Measurements from ENCODE around the gene USP34. TPM values are rescaled to one million over a fixed set of nuclear protein-coding genes. Genes with fewer than 3 reads are reported as not detected.

USP34 gene, protein sequence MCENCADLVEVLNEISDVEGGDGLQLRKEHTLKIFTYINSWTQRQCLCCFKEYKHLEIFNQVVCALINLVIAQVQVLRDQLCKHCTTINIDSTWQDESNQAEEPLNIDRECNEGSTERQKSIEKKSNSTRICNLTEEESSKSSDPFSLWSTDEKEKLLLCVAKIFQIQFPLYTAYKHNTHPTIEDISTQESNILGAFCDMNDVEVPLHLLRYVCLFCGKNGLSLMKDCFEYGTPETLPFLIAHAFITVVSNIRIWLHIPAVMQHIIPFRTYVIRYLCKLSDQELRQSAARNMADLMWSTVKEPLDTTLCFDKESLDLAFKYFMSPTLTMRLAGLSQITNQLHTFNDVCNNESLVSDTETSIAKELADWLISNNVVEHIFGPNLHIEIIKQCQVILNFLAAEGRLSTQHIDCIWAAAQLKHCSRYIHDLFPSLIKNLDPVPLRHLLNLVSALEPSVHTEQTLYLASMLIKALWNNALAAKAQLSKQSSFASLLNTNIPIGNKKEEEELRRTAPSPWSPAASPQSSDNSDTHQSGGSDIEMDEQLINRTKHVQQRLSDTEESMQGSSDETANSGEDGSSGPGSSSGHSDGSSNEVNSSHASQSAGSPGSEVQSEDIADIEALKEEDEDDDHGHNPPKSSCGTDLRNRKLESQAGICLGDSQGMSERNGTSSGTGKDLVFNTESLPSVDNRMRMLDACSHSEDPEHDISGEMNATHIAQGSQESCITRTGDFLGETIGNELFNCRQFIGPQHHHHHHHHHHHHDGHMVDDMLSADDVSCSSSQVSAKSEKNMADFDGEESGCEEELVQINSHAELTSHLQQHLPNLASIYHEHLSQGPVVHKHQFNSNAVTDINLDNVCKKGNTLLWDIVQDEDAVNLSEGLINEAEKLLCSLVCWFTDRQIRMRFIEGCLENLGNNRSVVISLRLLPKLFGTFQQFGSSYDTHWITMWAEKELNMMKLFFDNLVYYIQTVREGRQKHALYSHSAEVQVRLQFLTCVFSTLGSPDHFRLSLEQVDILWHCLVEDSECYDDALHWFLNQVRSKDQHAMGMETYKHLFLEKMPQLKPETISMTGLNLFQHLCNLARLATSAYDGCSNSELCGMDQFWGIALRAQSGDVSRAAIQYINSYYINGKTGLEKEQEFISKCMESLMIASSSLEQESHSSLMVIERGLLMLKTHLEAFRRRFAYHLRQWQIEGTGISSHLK (N-terminal part only)
- total RNA-seq (10 to 100 TPM; 58.8 to 78.0 (median 63.9) TPM), polyA plus RNA-seq (37.3 TPM)
- long read RNA-seq, donor 1, partial matches to known transcripts = 10 of 13 reads
- long read RNA-seq, donor 1, other reads (novel, unspliced or antisense) = 2 of 13 reads
- long read RNA-seq, donor 2, partial matches to known transcripts = 1 of 1 reads
- long read RNA-seq, donor 2, other reads (novel, unspliced or antisense) = 0 of 1 reads
- long read RNA-seq, donor 3, partial matches to known transcripts = 12 of 17 reads
- long read RNA-seq, donor 3, other reads (novel, unspliced or antisense) = 5 of 17 reads
- long read RNA-seq, donor 4, partial matches to known transcripts = 4 of 5 reads
- long read RNA-seq, donor 4, other reads (novel, unspliced or antisense) = 1 of 5 reads

DNA sequence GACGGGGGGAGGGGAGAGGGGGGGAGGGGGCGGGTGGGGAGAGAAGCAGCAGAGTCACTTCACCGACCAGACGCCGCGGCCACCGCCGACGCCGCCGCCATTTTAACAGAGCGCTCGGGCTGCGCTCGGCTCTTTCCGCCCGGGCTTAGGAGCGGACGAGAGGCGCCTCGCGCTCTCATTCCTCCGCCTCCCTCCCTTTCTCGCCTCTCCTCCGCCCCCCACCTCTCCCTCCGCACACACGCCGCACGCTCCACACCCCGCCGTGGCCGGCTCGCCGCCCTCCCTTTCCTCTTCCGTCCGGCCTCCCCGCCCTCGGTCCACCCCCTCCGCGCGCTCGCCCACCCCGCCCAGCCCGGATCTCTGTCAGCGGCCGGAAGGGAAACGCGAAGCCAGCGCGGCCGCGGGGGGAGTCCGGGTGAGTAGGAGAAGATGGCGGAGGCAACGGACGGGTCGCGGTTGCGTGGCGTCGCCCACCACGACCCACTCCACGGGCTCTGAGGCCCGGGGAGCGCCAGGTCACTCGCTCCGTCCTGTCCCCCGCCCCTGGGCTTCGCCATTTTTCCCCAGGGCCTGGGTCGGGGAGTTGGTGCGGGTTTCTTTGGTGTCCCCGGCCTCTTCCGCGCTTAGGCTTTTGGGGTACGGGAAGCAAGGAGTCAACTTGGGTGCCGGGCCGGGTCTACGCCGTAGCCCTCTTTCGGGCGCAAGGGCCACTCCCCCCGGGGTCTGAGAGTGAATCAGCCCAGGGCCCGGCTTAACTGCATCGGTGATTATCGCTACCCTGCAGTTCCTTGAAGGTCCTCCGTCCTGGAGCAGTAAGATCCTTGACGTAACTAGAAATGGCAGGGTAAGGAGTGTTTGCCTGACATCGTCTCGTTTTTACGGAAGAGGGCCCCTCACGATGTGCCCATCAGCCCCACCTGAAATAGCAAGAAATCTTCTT, at the start of gene USP34:
Gene USP34, minus strand, starts transcription at position 123 of the 940 bp plus-strand sequence. CDS start 395 bp downstream, outside the sequence.
- Histone ChIP-seq H3K9me3 (ENCODE audit: control insufficient read depth, low read length) (no peaks in the 10 kb centered on the region), H3K27ac (ENCODE audit: low read length) (peak within 1 kb of the TSS; percentile 98), H3K4me1 (ENCODE audit: control insufficient read depth, insufficient read depth, low read length) (no peaks in the 10 kb centered on the region), H3K4me3 (ENCODE audit: low read length) (peak within 1 kb of the TSS; percentile 92), H3K27me3 (ENCODE audit: control insufficient read depth, insufficient read depth) (no peaks in the 10 kb centered on the region)
- ATAC-seq (peak; percentile 98), DNase-seq (peak; percentile 96 to 98 (median 98))
- WGBS = under 1% methylated on average over 88 of the region's 91 CpGs
- intact Hi-C loops (cut with DNase I) = no loop called here

DNA sequence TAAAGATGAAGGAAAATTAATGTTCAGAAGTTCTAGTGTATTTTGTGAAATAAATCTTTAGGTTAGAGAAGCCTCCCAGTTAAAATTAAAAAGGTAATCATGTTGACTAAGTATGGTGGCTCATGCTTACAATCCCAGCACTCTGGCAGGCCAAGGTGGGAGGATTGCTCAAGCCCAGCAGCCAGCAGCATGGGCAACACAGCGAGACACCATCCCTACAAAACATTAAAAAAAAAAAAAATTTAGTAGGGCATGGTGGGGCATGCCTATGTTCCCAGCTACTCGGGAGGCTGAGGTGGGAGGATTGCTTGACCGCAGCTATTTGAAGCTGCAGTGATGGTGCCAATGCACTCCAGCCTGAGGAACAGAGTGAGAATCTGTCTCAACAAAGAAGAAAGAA, 49.4 kb upstream of the USP34 start:
- 87% methylated on average over 3 of the region's 3 CpGs for WGBS
- DNase-seq = no peak
- no peak for ATAC-seq
- Histone ChIP-seq H3K9me3 (ENCODE audit: control insufficient read depth, low read length) (no peaks in the 10 kb centered on the region), H3K4me1 (ENCODE audit: control insufficient read depth, insufficient read depth, low read length) (no peaks in the 10 kb centered on the region), H3K27me3 (ENCODE audit: control insufficient read depth, insufficient read depth) (no peaks in the 10 kb centered on the region), H3K27ac (ENCODE audit: low read length) (no peak overlapping the region), H3K4me3 (ENCODE audit: low read length) (no peak overlapping the region)
- intact Hi-C loops (cut with DNase I) = no loop called here

DNA sequence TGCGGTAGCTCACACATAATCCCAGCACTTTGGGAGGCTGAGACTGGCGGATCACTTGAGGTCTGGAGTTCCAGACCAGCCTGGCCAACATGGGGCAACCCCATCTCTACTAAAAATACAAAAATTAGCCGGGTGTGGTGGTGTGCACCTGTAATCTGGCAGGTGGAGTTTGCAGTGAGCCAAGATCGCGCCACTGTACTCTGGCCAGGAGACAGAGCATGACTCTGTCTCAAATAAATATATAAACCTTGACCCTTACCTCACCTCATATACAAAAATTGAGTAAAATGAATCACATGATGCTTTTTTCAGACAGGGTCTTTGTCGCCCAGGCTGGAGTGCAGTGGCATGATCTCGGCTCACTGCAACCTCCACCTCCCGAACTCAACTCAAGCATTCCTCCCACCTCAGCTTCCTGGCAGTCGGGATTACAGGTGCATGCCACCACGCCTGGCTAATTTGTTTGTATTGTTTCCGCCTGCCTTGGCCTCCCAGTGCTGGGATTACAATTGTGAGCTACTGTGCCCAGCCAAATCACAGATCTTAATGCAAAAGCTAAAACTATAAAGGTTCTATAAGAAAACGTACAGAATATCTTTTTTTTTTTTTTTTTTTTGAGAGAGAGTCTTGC, 42.0 kb upstream of the USP34 start:
- Histone ChIP-seq H3K9me3 (ENCODE audit: control insufficient read depth, low read length) (no peaks in the 10 kb centered on the region), H3K4me1 (ENCODE audit: control insufficient read depth, insufficient read depth, low read length) (no peaks in the 10 kb centered on the region), H3K27me3 (ENCODE audit: control insufficient read depth, insufficient read depth) (no peaks in the 10 kb centered on the region), H3K4me3 (ENCODE audit: low read length) (no peak overlapping the region), H3K27ac (ENCODE audit: low read length) (no peak overlapping the region)
- no peak for ATAC-seq
- 89% methylated on average over 12 of the region's 12 CpGs for WGBS
- intact Hi-C loops (cut with DNase I) = no loop called here
- DNase-seq = no peak

DNA sequence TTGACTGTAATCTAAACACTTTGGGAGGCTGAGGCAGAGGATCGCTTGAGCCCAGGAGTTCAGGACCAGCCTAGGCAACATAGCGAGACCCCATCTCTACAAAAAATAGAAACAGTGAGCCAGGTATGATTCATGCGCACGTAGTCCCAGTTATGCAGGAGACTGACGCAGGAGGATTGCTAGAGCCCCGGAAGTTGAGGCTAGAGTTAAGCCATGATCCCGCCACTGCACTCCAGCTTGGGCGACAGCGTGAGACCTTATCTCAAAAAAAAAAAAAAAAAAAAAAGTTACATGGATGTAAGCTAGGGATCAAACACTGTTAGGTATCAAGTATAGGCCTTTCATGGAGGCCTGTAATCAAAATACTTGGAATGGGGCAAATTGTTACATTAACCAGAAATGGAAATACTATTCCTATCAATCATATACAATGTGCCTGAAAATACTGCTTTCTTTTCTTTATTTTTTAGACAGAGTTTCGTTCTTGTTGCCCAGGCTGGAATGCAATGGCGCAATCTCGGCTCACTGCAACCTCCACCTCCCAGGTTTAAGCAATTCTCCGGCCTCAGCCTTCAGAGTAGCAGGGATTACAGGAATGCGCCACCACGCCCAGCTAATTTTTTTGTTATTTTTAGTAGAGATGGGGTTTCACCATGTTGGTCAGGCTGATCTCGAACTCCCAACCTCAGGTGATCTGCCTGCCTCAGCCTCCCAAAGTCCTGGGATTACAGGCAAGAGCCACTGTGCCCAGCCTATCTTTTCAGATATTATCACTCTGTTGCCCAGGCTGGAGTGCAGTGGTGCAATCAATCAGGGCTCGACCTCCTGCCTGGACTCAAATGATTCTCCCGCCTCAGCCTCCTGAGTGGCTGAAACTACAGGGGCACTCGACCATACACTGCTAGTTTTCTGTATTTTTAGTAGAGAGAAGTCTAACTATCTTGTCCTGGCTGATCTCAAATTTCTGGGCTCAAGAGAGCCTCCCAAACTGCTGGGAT, 40.1 kb upstream of the USP34 start:
- no peaks in the 10 kb centered on the region for H3K27me3 ChIP-seq (ENCODE audit: control insufficient read depth, insufficient read depth)
- intact Hi-C loops (cut with DNase I) = no loop called here
- ATAC-seq (no peak), DNase-seq (no peak)
- no peaks in the 10 kb centered on the region for H3K9me3 ChIP-seq (ENCODE audit: control insufficient read depth, low read length)
- H3K4me3 ChIP-seq (ENCODE audit: low read length) = no peak overlapping the region
- no peaks in the 10 kb centered on the region for H3K4me1 ChIP-seq (ENCODE audit: control insufficient read depth, insufficient read depth, low read length)
- H3K27ac ChIP-seq (ENCODE audit: low read length) = no peak overlapping the region
- 92% methylated on average over 19 of the region's 19 CpGs for WGBS

DNA sequence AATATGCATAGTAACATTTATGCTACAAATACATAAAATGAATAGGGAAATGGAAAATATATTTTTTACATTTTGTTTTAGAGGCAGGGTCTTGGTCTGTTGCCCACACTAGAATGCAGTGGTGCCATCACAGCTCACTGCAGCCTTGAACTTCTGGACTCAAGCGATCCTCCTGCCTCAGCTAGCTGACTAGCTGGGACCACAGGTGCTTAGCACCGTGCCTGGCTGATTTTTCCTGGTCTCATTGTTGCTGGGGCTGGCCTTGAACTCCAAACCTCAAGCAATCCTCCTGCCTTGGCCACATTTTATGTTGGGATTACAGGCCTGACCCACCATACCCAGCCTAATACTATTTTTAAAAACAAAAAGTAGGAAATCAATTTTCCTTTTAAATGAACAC, 34.1 kb upstream of the USP34 start:
- intact Hi-C loops (cut with DNase I) = no loop called here
- ATAC-seq = no peak

DNA sequence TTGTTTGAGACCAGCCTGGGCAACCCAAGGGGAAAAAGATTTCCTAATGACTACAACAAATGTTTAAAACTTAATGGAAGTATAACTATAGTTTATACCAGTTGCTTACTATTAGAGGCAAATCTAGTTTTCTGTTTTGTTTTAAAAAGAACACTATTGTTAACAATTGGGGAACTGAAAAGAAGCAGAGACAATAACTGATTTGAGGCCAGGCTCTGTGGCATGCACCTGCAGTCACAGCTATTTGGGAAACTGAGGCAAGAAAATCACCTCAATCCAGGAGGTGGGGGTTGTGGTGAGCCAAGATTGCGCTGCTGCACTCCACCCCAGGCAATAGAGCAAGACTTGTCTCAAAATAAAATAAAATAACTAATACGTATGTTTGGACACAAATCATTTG, 28.2 kb upstream of the USP34 start:
- Histone ChIP-seq H3K27me3 (ENCODE audit: control insufficient read depth, insufficient read depth) (no peaks in the 10 kb centered on the region), H3K9me3 (ENCODE audit: control insufficient read depth, low read length) (no peaks in the 10 kb centered on the region), H3K27ac (ENCODE audit: low read length) (no peak overlapping the region), H3K4me3 (ENCODE audit: low read length) (no peak overlapping the region), H3K4me1 (ENCODE audit: control insufficient read depth, insufficient read depth, low read length) (no peaks in the 10 kb centered on the region)
- ATAC-seq (no peak), DNase-seq (no peak)
- 98% methylated on average over 2 of the region's 2 CpGs for WGBS
- intact Hi-C loops (cut with DNase I) = no loop called here

More for the DNA sequence above, 34.1 kb upstream of the USP34 start:
- Histone ChIP-seq H3K27ac (ENCODE audit: low read length) (no peak overlapping the region), H3K4me3 (ENCODE audit: low read length) (no peak overlapping the region), H3K9me3 (ENCODE audit: control insufficient read depth, low read length) (no peaks in the 10 kb centered on the region), H3K27me3 (ENCODE audit: control insufficient read depth, insufficient read depth) (no peaks in the 10 kb centered on the region), H3K4me1 (ENCODE audit: control insufficient read depth, insufficient read depth, low read length) (no peaks in the 10 kb centered on the region)
- DNase-seq = no peak
- WGBS = 91% methylated on average over 2 of the region's 2 CpGs

DNA sequence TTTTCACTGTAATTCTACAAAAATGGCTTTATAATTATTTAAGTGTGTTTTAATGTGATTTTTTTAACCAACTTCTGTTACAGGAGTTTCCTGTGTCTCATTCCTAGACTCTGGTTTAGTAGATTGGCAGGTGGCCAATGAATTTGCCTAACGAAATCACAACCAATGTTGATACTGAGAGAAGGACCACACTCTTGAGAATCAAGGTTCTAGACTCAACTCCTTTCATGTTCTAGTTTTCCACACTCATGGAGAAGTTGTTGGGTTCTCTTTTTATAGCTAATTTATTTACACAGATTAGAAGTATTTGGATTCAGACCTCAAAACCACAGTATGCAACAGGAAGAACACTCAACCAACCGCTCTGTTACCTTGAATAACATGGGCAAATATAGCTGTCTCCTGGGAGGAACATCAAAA, 22.6 kb upstream of the USP34 start:
- ATAC-seq (no peak), DNase-seq (no peak)
- no peak overlapping the region for H3K4me3 ChIP-seq (ENCODE audit: low read length)
- intact Hi-C loops (cut with DNase I) = no loop called here
- H3K4me1 ChIP-seq (ENCODE audit: control insufficient read depth, insufficient read depth, low read length) = no peaks in the 10 kb centered on the region
- no peak overlapping the region for H3K27ac ChIP-seq (ENCODE audit: low read length)
- H3K27me3 ChIP-seq (ENCODE audit: control insufficient read depth, insufficient read depth) = no peaks in the 10 kb centered on the region
- H3K9me3 ChIP-seq (ENCODE audit: control insufficient read depth, low read length) = no peaks in the 10 kb centered on the region
- WGBS = 65% methylated on average over 2 of the region's 2 CpGs

DNA sequence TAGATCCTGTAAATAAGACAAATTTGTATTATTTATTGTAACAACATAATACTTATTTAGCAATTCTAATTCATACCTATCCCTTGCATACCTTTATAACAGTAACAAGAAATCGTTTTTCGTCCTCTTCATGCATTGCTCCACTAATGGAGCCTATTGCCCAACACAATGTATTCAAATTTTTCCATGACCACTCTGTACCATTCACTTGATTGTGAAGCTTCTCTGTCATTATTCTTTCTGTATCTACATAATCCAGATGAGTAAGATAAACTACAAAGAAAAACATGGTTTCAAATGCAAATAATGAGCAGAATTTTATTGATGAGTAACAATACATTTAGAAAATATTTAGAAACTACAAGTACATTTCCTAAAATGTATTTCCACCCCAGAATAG, 21.6 kb upstream of the USP34 start:
- H3K27me3 ChIP-seq (ENCODE audit: control insufficient read depth, insufficient read depth) = no peaks in the 10 kb centered on the region
- no peak for DNase-seq
- H3K4me3 ChIP-seq (ENCODE audit: low read length) = no peak overlapping the region
- intact Hi-C loops (cut with DNase I) = no loop called here
- no peak overlapping the region for H3K27ac ChIP-seq (ENCODE audit: low read length)
- H3K4me1 ChIP-seq (ENCODE audit: control insufficient read depth, insufficient read depth, low read length) = no peaks in the 10 kb centered on the region
- ATAC-seq = no peak
- 95% methylated on average over 2 of the region's 2 CpGs for WGBS
- H3K9me3 ChIP-seq (ENCODE audit: control insufficient read depth, low read length) = no peaks in the 10 kb centered on the region
